Heart left ventricle (tissue), 13 donors: Measurements from ENCODE around the gene POMGNT1.
"Not testable (repeated sequence)": the region's sequence is repeated elsewhere in the genome, so short reads cannot be mapped to it uniquely, and the experiment has no call there.

ENCODE experiments used
- POLR2A ChIP-seq, 2 donors: fragments of 450-650 bp; IDR thresholded peaks; one replicate each; pipeline ENCODE4 v1.6.1; 2017; ENCODE audit warnings: antibody characterized with exemption in 2 of 2, mild to moderate bottlenecking in 2 of 2, moderate library complexity in 2 of 2
- TF ChIP-seq, protein P1 (sequence below), 12 donors: fragments of 200-600 bp; sonication (generic) in 4 of 12; IDR thresholded peaks; one replicate each; pipeline versions ENCODE4 v1.5.0 to v1.8.0; 2018 to 2022; ENCODE audit warnings: antibody characterized with exemption in 12 of 12, mild to moderate bottlenecking in 5 of 12
- donor health status: ischemic (EF 13 %, LVEDD 7.1; RV severe dilation, severe dysfunction).
- donor health status: DM: no; HTN: yes; CAD: no.
- donor health status: DM: no; HTN: no; CAD: no.
- donor health status: ischemic (EF 25% LVEDD 6.9; RV normal size, moderate dysfunction).
- donor health status: ischemic (EF 25% LVEDD 5.7; RV mildly dilated, moderate dysfunction).
- donor health status: ischemic (EF 35%, LVEDD 5.7; RV mildly dilated, moderate dysfunction).
- donor health status: nonischemic (EF 11% LVEDD 7.7; RV severe dilation, severe dysfunction).
- donor health status: DM: yes; HTN: yes; CAD: no.
- donor health status: PGD.
- donor health status: ischemic (EF 29% LVEDD 5.4; RV normal size, mild dysfunction).
- donor health status: nonischemic (EF 23%, LVEDD 6.1; RV moderate dilation, normal function).

GRCh38 chr1:46231231-46231630 lies 33.0 kb upstream of the POMGNT1 start:
- TF ChIP-seq, protein P1, sequence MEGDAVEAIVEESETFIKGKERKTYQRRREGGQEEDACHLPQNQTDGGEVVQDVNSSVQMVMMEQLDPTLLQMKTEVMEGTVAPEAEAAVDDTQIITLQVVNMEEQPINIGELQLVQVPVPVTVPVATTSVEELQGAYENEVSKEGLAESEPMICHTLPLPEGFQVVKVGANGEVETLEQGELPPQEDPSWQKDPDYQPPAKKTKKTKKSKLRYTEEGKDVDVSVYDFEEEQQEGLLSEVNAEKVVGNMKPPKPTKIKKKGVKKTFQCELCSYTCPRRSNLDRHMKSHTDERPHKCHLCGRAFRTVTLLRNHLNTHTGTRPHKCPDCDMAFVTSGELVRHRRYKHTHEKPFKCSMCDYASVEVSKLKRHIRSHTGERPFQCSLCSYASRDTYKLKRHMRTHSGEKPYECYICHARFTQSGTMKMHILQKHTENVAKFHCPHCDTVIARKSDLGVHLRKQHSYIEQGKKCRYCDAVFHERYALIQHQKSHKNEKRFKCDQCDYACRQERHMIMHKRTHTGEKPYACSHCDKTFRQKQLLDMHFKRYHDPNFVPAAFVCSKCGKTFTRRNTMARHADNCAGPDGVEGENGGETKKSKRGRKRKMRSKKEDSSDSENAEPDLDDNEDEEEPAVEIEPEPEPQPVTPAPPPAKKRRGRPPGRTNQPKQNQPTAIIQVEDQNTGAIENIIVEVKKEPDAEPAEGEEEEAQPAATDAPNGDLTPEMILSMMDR (IDR thresholded peaks at IDR 0.05): not testable (repeated sequence)
- not testable (repeated sequence) for TF ChIP-seq POLR2A (IDR thresholded peaks at IDR 0.05)
